Lung (tissue), 12 donors: ENCODE results near the gene TOGARAM1. TPM values are rescaled to one million over a fixed set of nuclear protein-coding genes. Genes with fewer than 3 reads are reported as not detected.

Experiments
- ATAC-seq: fragments of 200-7000 bp; cut with Tn5 transposase; one replicate; pipeline ENCODE4 v1.9.1; 2020; ENCODE audit warnings: moderate number of reproducible peaks; ENCODE audit not compliant: insufficient read depth, low FRiP score
- DNase-seq, 3 donors: peaks; one replicate each; pipeline ENCODE4 v3.0.0-alpha.2; 2013 to 2017
- H3K27ac ChIP-seq, 2 donors: one replicate each; pipeline ENCODE4 v1.5.1; 2013; ENCODE audit warnings: mild to moderate bottlenecking in 2 of 2, moderate library complexity in 2 of 2, control low read depth in 1 of 2, inconsistent platforms in 1 of 2, low read depth in 1 of 2, low read length in 1 of 2
- H3K27me3 ChIP-seq, 3 donors: one replicate each; pipeline ENCODE4 v1.5.1; 2013; ENCODE audit warnings: low read length in 2 of 3; ENCODE audit not compliant: control insufficient read depth in 3 of 3, insufficient read depth in 3 of 3
- H3K36me3 ChIP-seq, 4 donors: one replicate each; pipeline ENCODE4 v1.5.1; 2013; ENCODE audit warnings: low read length in 4 of 4, mild to moderate bottlenecking in 1 of 4, moderate library complexity in 1 of 4; ENCODE audit not compliant: control insufficient read depth in 4 of 4, insufficient read depth in 4 of 4
- H3K4me1 ChIP-seq, 5 donors: one replicate each; pipeline ENCODE4 v1.5.1; 2013; ENCODE audit warnings: low read length in 5 of 5, mild to moderate bottlenecking in 2 of 5, moderate library complexity in 1 of 5; ENCODE audit not compliant: control insufficient read depth in 5 of 5, insufficient read depth in 5 of 5
- H3K4me3 ChIP-seq: one replicate; pipeline ENCODE4 v1.5.1; 2013; ENCODE audit warnings: mild to moderate bottlenecking, control low read depth, moderate library complexity
- H3K9ac ChIP-seq, 2 donors: one replicate each; pipeline ENCODE4 v1.5.1; 2013; ENCODE audit warnings: low read length in 2 of 2, control low read depth in 1 of 2; ENCODE audit not compliant: insufficient read depth in 1 of 2
- H3K9me3 ChIP-seq, 4 donors: one replicate each; pipeline ENCODE4 v1.5.1; 2013; ENCODE audit warnings: low read length in 3 of 4, mild to moderate bottlenecking in 1 of 4, moderate library complexity in 1 of 4; ENCODE audit not compliant: control insufficient read depth in 4 of 4, insufficient read depth in 3 of 4
- WGBS, 2 donors: extraction: QIAGEN DNeasy Blood & Tissue Kit; methylation state at CpG; one replicate each; pipeline ENCODE4 v1.1.7; 2013; 5-methylcytosine and 5-hydroxymethylcytosine counted together
- polyA plus RNA-seq, 2 donors: library from polyadenylated mRNA; stranded (reverse); fragments of 200-250 nt; gene quantifications; one replicate each; pipeline ENCODE4 v1.2.1, GENCODE V29; 2013
- total RNA-seq, 2 donors: library from RNA; depleted of rRNA in 1 of 2; stranded (reverse); fragments of >200 nt in 1 of 2; gene quantifications; one replicate each; pipeline ENCODE4 v1.2.1, GENCODE V29; 2014 to 2021
- TF ChIP-seq, protein P1 (sequence below): IDR thresholded peaks from 2 replicates; pipeline ENCODE4 v1.5.1; 2012; ENCODE audit warnings: mild to moderate bottlenecking; ENCODE audit errors: control extremely low read depth, extremely low read depth
- donor health status: control.
- donor health status: control.
- donor health status: Bipolar disorder and iron deficiency.
- donor health status: healthy.
- donor health status: DM: yes; HTN: yes; CAD: no.

Gene TOGARAM1
- total and polyA plus RNA-seq, 4 donors: 4.2 to 52.0 (median 11.4) TPM

DNA sequence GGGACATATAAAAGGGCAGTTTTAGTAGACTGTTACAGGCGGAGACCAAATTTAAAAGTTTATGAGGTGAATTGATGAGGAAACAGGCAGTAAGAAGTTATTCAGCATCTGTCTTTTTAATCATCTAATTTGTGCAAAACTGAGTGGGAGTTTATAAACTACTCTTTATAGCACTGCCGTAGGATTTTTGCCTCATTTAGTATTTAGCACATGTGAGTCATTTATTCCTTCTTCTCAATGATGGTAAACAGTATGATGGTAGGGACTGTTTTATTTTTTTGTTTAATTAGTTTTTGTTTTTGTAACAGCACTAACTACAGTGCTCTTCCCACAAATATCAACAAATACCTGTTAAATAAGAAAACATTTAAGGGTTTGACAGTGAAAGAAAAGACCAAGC is 20.6 kb downstream of the TOGARAM1 start:
- no peak overlapping the region for H3K4me3 ChIP-seq
- no peaks in the 10 kb centered on the region for H3K9me3 ChIP-seq
- no peak overlapping the region for H3K27ac ChIP-seq
- H3K9ac ChIP-seq: no peak overlapping the region
- H3K27me3 ChIP-seq: no peaks in the 10 kb centered on the region
- WGBS, 2 donors: 91 to 93% methylated on average over 2 of the region's 2 CpGs
- TF ChIP-seq, protein P1, sequence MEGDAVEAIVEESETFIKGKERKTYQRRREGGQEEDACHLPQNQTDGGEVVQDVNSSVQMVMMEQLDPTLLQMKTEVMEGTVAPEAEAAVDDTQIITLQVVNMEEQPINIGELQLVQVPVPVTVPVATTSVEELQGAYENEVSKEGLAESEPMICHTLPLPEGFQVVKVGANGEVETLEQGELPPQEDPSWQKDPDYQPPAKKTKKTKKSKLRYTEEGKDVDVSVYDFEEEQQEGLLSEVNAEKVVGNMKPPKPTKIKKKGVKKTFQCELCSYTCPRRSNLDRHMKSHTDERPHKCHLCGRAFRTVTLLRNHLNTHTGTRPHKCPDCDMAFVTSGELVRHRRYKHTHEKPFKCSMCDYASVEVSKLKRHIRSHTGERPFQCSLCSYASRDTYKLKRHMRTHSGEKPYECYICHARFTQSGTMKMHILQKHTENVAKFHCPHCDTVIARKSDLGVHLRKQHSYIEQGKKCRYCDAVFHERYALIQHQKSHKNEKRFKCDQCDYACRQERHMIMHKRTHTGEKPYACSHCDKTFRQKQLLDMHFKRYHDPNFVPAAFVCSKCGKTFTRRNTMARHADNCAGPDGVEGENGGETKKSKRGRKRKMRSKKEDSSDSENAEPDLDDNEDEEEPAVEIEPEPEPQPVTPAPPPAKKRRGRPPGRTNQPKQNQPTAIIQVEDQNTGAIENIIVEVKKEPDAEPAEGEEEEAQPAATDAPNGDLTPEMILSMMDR: no peak
- no peaks in the 10 kb centered on the region for H3K36me3 ChIP-seq
- ATAC-seq (no peak), DNase-seq (no peak)
- peaks cover 0 to 7% (median 0%) of the 10 kb centered on the region in 5 donors for H3K4me1 ChIP-seq

DNA sequence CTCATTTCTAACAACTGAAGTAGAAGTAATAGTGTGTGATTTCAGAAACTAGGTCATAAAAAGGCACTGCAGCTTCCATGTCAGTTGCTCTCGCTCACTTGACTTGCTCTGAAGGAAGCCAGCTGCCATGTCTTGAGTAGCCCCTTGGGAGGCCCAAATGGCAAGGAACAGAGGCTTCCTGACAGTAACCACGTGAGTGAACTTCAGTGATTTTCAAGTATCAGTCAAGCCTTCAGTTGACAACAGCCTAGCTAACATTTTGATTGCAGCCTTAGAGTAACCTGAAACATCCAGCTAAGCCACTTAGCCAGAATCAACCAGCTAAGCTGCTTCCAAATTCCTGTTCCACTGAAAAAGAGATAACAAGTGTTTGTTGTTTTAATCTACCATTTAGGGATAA is 26.7 kb downstream of the TOGARAM1 start:
- Histone ChIP-seq H3K4me1 (peaks cover 0 to 5% (median 5%) of the 10 kb centered on the region in 5 donors), H3K4me3 (no peak overlapping the region), H3K27me3 (no peaks in the 10 kb centered on the region), H3K36me3 (no peaks in the 10 kb centered on the region), H3K27ac (no peak overlapping the region), H3K9ac (no peak overlapping the region), H3K9me3 (no peaks in the 10 kb centered on the region)
- TF ChIP-seq, protein P1: no peak
- 63 to 69% methylated on average over 2 of the region's 2 CpGs for WGBS, 2 donors
- DNase-seq: peak; percentile 47 to 74 (median 62)
- ATAC-seq: peak; percentile 19

DNA sequence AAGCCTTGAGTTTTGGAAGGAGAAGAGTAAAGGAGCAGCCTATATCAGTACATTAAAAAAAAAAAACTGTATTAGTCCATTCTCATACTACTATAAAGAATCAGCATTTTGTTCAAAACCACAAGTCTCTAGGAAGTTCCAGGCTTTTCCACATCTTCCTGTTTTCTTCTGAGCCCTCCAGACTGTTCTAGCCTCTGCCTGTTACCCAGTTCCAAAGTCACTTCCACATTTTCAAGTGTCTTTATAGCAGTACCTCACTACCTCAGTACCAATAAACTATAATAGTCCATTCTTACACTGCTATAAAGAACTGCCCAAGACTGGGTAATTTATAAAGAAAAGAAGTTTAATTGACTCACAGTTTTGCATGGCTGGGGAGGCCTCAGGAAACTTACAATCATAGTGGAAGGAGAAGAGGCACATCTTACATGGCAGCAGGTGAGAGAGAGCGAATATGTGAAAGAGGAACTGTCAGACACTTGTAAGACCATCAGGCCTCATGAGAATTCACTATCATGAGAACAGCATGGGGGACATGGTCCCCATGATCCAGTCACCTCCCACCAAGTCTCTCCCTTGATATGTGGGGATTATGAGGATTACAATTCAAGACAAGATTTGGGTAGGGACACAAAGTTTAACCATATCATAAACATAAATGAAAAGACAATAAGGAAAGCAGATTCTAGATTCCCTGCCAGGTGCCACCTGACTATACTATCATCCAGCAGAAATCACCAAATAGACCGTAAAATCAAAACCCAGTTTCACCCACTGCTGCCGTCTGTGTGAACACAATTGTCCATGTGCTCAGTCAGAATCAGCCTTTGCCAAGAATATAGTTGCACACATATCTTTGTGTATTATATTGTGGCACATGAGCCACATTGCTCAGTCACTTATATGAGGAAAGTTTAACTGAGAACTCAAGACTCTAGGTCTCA is 27.8 kb downstream of the TOGARAM1 start:
- no peak for ATAC-seq

More for the DNA sequence above, 27.8 kb downstream of the TOGARAM1 start:
- peaks cover 2 to 5% (median 5%) of the 10 kb centered on the region in 5 donors for H3K4me1 ChIP-seq
- H3K27me3 ChIP-seq: no peaks in the 10 kb centered on the region
- no peaks in the 10 kb centered on the region for H3K9me3 ChIP-seq
- H3K9ac ChIP-seq: no peak overlapping the region
- H3K27ac ChIP-seq: no peak overlapping the region
- H3K4me3 ChIP-seq: no peak overlapping the region
- 85 to 88% methylated on average over 3 of the region's 3 CpGs for WGBS, 2 donors
- TF ChIP-seq, protein P1: no peak
- H3K36me3 ChIP-seq: peaks cover 0 to 3% (median 0%) of the 10 kb centered on the region in 4 donors
- no peak for DNase-seq
